ENCODE measurements around the gene ARFGAP2.

The ARFGAP2 gene

DNA sequence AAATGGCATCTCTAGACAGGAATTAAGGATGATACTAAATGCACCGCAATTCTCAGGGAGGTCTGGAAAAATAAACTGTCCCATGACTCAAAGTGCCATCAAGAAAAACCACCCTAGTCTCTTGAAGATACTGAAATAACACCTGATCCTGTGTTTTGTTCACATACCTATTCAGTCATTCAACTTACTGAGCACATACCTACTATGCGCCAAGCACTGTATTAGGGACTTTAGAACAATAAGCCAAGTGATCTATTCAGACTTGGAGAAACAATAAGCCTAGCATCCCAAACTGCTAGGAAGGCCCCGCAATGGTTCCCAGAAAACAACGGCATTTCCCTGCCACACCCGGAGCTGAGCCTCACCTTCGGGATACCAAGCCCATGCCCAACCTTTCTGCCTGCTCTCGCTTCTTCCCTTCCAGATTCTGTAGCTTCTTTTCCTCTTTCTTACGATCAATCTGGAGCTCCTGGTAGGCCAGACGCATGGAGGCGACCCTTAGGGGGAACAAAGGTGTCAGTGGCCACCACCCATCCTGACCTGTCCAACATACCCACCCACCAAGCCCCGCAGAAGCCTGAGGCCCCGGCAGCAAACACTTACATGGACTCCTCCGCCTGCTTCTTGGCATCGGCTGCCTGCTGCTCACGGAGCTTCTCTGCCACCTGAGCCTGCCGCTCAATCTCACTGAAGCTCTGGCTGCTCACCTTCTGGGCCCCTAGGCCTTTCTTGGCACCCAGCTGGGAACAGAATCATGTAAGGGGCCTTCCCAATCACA lies 5.4 kb downstream of the ARFGAP2 start:
- no peak overlapping the region for H3K4me3 ChIP-seq (ENCODE audit: control insufficient read depth, low read depth, low read length)
- TF ChIP-seq, protein P1, sequence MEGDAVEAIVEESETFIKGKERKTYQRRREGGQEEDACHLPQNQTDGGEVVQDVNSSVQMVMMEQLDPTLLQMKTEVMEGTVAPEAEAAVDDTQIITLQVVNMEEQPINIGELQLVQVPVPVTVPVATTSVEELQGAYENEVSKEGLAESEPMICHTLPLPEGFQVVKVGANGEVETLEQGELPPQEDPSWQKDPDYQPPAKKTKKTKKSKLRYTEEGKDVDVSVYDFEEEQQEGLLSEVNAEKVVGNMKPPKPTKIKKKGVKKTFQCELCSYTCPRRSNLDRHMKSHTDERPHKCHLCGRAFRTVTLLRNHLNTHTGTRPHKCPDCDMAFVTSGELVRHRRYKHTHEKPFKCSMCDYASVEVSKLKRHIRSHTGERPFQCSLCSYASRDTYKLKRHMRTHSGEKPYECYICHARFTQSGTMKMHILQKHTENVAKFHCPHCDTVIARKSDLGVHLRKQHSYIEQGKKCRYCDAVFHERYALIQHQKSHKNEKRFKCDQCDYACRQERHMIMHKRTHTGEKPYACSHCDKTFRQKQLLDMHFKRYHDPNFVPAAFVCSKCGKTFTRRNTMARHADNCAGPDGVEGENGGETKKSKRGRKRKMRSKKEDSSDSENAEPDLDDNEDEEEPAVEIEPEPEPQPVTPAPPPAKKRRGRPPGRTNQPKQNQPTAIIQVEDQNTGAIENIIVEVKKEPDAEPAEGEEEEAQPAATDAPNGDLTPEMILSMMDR (conservative IDR thresholded peaks at IDR 0.05; ENCODE audit: control insufficient read depth, insufficient read depth, low read depth, low read length) = no peak
- no peak for DNase-seq (ENCODE audit: low read depth)

DNA sequence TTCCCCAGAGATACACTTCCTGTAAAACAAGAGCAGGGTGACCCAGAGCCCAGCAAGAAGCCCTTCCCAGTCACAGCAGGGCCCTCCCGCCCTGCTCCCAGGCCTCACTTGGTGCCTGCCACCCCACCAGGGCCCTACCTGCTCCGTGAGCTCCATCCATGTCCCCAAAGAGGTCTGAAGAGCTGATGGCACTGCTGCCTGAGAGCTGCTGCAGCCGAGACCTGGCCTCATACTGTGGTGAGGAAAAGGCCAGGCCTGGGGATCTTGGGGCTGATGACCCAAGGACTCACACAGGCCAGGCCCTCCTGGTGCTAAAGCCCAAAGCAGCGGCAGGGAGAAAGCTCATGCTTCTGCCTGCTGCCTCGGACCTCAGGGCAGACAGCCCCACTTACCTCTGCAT lies 10.3 kb downstream of the ARFGAP2 start:
- DNase-seq (ENCODE audit: low read depth) = no peak
- H3K4me3 ChIP-seq (ENCODE audit: control insufficient read depth, low read depth, low read length) = no peak overlapping the region
- TF ChIP-seq, protein P1 (conservative IDR thresholded peaks at IDR 0.05; ENCODE audit: control insufficient read depth, insufficient read depth, low read depth, low read length) = no peak

DNA sequence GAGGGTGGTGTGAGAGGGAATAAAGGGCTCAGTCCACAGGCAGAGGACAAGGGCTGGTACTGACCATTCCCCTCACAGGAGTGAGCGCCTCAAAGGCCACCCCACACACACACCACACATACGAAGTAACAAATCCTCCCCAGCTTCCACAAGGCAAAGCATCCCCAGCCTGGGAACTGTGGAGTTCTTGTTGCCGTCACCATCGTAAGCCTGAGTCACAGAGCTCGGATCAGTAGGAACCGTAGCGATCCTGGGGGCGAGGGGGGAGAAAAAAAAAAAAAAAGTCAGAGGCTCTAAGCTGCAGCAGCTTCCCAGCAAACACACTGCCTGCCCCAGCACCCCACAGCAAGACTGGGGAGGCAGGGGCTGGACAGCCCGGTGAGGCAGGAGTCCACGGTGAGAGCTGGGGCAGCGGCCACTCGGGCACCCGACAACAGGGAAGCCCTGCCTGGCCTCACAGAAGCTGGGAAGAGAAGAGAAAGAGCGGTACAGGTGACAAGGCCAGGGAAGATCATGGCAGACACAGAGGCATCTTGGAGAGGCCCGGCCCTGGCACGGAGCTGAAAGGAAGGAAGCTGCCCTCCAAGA lies 11.3 kb downstream of the ARFGAP2 start:
- TF ChIP-seq, protein P1 (conservative IDR thresholded peaks at IDR 0.05; ENCODE audit: control insufficient read depth, insufficient read depth, low read depth, low read length) = no peak
- DNase-seq (ENCODE audit: low read depth) = no peak
- H3K4me3 ChIP-seq (ENCODE audit: control insufficient read depth, low read depth, low read length) = no peak overlapping the region

DNA sequence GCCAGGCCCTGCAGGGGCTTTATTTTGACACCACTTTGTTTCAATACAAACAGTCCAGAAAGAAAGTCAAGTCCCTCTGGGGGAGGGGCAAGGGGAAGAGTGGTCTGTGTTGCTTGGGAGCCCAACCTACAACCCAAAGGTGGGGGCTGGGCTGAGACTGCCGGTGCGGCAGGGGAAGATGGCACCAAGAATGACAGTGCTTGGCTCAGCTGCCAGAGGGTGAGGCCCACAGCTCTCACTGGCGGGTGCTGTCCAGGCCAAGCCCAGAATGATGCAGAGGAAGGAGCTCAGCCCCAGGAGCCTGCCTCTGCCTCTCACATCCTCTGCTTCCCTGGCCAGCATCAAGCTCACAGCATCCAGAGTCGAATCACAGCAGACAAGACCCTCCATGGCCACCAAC lies 12.4 kb downstream of the ARFGAP2 start:
- TF ChIP-seq, protein P1 (conservative IDR thresholded peaks at IDR 0.05; ENCODE audit: control insufficient read depth, insufficient read depth, low read depth, low read length) = no peak
- H3K4me3 ChIP-seq (ENCODE audit: control insufficient read depth, low read depth, low read length) = no peak overlapping the region
- DNase-seq (ENCODE audit: low read depth) = no peak

DNA sequence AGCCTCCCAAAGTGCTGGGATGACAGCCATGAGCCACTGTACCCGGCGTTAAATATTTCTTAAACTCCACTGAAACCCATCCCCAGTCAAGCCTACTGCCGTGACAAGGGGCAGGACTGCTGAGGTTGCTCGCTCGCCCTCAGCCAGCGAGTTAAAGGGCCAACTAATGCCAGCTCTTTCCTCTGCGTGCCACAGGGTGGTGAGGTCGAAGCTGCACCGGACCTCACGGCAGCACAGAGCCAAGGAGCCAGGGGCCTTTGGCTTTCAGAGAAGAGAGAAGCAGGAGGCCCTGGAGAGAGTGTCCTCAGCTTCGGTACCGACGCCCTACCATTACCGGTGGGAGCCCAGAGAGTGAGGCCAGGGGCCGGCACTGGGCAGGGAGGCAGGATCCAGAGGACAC lies 12.8 kb downstream of the ARFGAP2 start:
- DNase-seq (ENCODE audit: low read depth) = no peak
- TF ChIP-seq, protein P1 (conservative IDR thresholded peaks at IDR 0.05; ENCODE audit: control insufficient read depth, insufficient read depth, low read depth, low read length) = no peak
- no peak overlapping the region for H3K4me3 ChIP-seq (ENCODE audit: control insufficient read depth, low read depth, low read length)

DNA sequence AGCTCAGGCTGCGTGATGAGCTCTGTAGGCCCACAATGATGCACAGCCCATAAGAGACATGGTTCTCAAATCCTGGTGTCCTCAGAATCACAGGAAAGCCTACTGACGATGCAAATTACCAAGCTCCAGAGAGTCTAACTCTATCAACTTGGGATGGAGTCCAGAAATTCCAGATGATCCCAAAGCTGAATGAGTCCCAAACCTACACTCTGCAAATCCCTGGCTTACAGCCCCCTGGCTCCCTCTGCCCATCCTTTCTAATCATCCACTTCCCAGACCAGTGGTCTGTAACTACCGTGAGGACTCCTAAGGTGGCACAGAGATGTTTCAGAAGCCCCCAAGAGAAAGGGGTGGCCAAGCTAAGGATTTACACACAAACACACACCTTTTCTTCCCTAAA lies 13.5 kb downstream of the ARFGAP2 start:
- H3K4me3 ChIP-seq (ENCODE audit: control insufficient read depth, low read depth, low read length) = no peak overlapping the region
- TF ChIP-seq, protein P1 (conservative IDR thresholded peaks at IDR 0.05; ENCODE audit: control insufficient read depth, insufficient read depth, low read depth, low read length) = no peak
- no peak for DNase-seq (ENCODE audit: low read depth)
